Measurements from ENCODE around the gene DENND2C.

GRCh38 chr1:114574365-114574764, 95.5 kb downstream of the DENND2C start:
- no peak for TF ChIP-seq CTCF (conservative IDR thresholded peaks at IDR 0.05 in 1 of 2, IDR thresholded peaks at IDR 0.05 in 1 of 2; ENCODE audit: low read depth in 1 of 2, low read length in 2 of 2)
- no peak for TF ChIP-seq EZH2 (IDR thresholded peaks at IDR 0.05; ENCODE audit: low read length, missing control alignments)
